Tongue (tissue), 2 donors: ENCODE measurements around the gene TLCD3A. TPM values are rescaled to one million over a fixed set of nuclear protein-coding genes. Genes with fewer than 3 reads are reported as not detected.
"Not testable (repeated sequence)": the region's sequence is repeated elsewhere in the genome, so short reads cannot be mapped to it uniquely, and the experiment has no call there.

Experiments used
- DNase-seq: peaks from one replicate; pipeline ENCODE4 v3.0.0-alpha.2; 2015
- total RNA-seq: library from RNA; depleted of rRNA; stranded (reverse); fragments of >200 nt; gene quantifications from one replicate; pipeline ENCODE4 v1.2.3, GENCODE V29; 2014

TLCD3A gene
- total RNA-seq, 1 donor from 2014 or later = 9.7 TPM

DNA sequence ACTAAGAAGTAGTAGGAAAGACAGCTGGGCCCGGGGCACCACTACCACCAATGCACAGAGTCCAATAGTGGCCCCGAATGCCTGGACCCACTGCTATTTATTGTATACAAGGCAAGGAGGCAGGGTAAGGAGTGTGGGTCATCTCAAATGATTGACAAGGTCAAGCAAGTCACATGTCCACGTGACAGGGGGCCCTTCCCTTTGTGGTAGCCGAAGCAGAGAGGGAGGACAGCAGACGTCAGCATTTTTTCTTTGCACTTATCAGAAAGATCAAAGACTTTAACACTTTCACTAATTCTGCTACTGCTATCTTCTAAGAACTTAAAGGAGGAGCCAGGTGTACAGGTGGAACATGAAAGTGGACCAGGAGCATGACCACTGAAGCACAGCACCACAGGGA is 24.3 kb upstream of the TLCD3A start:
- no peak for DNase-seq

DNA sequence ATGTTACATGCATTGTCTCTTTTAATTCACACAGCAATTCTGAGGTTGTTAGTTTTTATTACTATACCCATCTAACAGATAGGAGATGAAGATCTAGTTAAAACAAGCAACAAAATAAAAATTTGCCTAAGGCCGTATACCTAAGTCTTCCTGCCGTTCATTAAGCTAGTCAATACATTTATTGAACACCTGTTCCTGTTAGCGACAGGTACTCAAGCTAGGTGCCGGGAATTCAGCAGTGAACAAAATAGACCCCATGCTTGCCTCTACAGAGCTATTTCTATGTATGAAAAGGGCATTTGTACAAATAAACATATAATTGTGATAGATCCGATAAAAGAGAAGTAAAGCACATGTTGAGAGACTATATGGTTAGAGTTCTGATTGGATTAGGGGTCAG is 14.3 kb upstream of the TLCD3A start:
- no peak for DNase-seq

DNA sequence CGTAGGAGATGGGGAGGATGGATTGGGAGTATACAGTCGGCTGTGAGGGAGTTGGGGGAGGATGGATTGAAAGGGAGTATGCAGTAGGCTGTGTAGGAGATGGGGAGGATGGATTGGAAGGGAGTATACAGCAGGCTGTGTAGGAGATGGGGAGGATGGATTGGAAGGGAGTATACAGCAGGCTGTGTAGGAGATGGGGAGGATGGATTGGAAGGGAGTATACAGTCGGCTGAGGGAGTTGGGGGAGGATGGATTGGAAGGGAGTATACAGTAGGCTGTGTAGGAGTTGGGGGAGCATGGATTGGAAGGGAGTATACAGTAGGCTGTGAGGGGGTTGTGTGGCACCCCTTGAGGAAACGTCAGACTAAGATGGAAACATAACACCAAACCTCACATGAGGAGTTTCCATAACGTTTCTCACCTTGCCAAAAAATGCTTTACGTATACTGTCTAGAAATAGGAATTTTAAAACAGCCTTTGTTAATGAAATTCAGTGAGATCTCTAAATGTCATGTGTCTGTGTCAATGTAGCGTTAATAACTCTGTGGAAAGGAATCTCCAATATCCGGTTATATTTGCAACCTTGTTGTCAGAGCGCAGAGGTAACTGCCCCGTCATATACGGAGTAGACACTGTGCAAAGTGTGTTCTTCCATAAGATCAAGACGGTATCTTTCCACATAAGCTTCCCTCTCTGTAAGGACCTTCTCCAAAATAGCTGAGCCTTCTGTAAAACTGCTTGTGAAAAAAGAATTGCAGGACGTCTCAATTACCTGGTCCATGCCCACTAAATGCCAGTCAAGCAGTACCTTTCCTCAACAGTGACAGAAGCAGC is 11.5 kb upstream of the TLCD3A start:
- DNase-seq = no peak

DNA sequence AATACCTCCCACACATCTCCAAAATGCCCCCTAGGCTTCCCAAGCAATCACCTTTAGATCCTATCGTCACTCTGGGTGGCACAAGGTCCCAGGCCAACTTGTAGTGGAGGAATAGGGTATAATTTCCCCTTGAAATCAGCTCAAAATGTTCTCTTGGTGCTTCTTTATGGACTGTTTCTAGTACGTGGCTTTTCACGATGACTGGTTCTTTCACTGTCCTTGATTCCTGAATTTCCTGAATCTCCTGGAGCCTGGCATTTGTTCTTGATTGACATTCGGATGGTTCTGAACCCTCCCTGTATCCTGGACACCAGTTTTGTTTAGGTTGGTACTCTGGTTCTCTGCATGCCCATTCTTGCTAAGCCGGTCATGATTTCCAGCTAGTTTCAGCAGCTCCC is 10.9 kb upstream of the TLCD3A start:
- DNase-seq = peak; percentile 28

DNA sequence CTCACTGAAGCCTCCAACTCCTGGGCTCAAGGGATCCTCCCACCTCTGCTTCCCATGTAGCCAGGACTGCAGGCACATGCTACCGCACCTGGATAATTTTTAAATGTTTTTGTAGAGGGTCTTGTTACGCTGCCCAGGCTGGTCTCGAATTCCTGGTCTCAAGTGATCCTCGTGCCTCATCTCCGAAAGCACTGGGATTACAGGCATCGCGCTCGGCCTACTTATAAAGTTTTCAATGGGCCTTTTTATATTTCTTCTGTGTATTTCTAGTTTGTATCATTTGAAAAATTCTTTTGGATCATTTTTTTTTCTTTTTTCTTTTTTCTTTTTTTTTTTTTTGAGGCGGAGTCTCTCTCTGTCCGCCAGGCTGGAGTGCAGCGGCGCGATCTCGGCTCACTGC is 7.3 kb upstream of the TLCD3A start:
- DNase-seq = no peak

DNA sequence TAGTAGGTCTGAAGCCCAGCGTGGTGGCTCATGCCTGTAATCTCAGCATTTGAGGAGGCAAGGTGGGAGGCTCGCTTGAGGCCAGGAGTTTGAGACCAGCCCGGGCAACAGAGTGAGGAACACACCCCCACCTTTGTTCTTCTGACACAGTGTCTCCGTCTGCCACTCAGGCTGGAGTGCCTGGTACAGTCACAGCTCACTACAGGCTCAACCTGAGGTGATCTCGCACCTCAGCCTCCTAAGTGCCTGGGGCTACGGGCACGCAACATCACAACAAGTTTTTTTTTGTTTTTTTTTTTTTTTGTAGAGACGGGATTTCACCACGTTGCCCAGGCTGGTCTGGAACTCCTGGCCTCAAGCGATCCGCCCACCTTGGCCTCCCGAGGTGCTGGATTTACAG is 6.7 kb upstream of the TLCD3A start:
- DNase-seq = no peak

DNA sequence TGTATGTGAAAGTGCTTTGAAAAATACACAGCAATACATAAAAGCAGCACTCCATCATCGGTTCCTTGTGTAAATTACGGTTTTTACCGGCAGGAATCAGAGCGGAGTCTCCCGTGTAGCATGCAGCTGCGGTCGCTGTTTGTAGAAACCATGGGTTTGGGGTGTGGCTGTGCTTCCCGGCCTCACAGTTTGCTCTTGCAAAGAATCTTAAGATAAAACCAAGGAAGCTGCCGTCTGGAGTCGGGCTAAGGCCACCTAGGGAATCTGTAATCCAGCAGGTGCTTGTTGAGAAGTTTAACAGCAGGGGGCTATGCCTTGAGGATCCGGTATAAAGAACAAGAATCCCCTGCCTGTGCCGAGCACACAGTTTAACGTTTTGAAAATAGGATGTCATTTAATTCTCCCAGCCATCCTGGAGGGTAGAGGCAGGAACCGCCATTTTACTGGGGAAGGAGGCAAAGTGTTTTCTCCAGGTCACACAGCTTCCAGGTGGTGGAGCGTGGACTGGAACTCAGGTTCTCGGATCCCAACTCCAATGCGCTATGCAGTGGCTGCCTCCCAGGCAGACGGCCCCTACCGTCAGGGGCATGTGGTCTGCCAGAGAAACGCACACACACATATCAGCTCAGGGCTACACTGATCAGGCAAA is 6.0 kb upstream of the TLCD3A start:
- peak; percentile 35 for DNase-seq

DNA sequence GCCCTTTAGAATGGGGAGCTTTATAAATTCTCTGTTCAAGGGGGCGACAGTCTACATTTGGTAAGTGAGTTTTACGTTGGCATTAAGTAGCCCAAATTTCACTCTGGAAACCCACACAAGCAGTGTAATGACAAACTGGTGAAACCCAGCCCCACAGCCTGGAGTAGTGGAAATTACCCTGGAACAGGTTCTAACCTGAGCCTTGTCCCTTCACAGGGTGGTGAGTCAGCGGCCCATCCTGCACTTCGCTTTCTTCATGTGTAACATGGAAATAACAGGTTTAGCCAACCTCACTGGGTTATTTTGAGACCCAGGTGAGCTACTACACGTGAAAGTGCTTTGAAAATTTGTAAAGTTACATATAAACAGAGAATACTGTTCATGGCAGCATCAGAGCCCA is 3.5 kb upstream of the TLCD3A start:
- DNase-seq = peak; percentile 32

DNA sequence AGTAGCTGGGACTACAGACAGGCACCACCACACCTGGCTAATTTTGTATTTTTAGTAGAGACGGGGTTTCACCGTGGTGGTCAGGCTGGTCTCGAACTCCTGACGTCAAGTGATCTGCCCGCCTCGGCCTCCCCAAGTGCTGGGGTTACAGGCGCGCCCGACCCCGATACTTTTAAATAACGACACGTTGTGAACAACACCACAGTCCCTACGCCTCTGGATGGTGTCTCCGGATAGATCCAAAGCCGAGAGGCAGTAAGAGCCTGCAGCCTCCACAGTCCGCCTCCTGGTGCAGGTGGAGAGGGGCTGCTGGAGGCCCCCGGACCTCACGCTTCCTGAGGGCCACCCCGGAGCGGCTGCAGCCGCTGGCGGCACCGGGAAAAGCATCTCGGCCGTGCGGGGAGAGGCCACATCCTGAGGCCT is 741 bp upstream of the TLCD3A start:
- DNase-seq = no peak

DNA sequence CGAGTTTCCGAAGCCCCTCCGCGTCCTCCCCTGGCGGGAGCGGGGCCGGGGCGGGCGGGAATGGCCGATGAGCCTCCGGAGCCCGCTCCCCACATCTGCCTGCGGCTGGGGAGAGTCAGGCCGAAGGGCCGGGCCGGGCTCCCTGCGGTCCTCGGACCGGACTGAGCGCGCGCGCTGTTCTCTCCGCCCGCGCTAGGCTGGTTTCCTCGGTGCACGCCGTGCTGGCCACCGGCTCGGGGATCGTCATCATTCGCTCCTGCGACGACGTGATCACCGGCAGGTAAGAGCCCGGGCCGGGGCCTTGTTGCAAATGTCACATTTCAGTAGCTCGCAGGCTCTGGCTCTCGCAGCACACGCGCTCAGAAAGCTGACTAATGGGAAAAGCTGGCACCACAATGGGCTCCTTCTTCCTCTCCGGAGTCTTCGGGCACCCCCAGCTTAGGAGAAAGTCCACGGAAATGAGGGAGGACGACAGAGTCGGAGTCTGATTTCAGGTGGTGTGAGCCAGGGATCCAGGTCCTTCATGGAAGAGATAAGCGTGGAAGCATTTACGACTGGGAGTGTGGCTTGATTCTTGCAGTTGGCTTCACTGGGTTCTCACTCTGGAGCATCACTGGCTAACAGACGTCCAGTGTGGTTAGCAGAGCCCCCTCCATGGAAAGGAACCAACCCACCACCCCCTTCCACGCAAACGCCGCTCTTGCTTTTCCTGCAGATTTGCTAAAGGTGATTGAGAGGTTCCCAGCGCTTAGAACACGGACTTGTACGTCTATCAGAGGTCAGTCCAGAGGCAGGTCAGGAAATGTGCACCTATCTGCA is 715 bp downstream of the TLCD3A start:
- peak; percentile 46 for DNase-seq

DNA sequence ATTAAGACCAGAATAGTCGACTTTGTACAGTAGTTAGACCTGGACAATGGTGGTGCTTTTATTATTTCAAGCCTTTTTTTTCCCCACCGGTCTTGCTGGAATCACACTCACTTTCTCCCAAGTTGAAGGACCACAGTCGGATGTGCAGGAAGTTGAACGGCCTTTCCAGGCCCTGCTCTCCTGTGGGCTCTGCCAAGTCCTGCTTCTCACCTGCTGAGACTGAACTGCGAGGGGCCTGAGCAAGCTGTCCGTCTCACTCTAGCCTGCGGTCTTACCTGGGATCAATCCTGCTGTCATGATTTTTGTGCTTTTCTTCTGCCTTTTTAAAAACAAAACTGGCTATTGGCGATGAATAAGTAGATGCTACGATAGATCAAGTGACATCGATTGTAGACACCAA is 1.3 kb downstream of the TLCD3A start:
- no peak for DNase-seq

DNA sequence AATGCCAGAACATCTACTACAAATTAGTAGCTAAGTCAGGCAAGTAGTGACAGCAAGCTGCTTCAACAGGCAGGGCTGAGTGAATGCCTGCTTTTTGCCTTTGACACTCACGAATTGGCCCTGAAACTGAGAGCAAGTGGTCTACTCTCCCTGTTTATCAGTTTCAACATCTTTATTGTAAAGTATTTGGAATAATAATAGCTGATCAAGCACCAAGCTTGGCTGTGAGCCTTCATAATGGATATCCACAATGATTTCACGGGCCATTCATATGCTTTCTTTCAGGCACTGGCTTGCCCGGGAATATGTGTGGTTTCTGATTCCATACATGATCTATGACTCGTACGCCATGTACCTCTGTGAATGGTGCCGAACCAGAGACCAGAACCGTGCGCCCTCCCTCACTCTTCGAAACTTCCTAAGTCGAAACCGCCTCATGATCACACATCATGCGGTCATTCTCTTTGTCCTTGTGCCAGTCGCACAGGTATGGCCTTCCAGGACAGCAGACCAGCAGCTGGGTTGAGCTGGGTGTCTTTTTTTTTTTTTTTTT is 5.2 kb downstream of the TLCD3A start:
- DNase-seq = no peak

DNA sequence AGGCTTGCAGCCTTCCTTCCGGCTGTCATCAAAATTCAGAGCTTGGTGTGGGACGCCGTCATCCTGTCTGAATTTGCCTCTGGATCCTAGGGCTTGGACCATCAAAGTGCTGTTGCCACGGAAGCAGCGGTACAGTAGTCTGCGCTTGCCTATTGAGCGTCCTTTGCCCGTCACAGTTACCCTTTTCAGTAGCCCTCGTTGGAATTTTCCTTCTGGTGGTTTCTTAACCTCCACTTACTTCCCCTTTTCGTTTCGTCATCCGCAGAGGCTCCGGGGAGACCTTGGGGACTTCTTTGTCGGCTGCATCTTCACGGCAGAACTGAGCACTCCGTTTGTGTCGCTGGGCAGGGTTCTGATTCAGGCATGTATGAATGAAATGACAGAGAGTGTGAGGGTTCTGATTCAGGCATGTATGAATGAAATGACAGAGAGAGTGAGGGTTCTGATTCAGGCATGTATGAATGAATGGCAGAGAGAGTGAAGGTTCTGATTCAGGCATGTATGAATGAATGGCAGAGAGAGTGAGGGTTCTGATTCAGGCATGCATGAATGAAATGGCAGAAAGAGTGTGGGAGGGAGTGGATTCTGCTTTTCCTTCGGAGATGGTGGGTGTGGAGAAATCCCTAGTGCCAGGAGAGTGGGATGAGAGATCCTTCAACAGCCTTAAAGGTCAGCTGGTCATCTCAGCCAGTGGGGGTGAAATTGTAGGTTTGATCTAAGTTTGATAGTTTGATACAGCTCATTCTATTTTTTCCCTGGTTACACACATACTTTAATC is 8.0 kb downstream of the TLCD3A start:
- peak; percentile 13 for DNase-seq

DNA sequence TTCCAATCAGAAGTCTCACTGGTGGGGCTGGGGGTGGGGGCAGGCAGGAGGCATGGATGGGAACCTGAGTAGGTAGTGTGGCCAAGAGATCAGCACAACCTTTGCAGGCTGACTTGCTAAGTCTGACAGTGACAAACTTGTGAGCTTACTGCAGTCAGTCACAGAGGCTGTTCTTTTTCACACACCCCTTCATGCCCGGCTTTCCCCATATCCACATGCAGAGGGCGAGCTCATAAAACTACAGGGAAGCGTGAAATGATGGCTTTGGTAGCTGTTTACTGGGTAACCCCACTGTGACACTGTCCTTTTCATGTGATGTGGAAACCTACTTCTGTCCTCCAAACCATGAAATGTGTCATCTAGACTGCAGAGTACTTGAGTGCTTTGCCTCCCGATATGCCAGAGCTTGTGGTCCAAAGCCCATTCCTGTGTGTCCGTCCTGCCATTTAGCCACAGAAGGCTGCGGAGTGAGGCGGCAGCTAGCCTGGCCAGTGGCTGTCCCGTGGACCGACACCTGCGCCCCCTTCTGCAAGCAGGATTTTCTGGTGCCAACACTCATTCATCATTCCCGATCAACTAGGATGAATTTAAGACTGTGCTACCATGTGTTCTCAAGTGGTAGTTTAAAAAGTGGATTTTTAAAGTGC is 9.9 kb downstream of the TLCD3A start:
- no peak for DNase-seq

DNA sequence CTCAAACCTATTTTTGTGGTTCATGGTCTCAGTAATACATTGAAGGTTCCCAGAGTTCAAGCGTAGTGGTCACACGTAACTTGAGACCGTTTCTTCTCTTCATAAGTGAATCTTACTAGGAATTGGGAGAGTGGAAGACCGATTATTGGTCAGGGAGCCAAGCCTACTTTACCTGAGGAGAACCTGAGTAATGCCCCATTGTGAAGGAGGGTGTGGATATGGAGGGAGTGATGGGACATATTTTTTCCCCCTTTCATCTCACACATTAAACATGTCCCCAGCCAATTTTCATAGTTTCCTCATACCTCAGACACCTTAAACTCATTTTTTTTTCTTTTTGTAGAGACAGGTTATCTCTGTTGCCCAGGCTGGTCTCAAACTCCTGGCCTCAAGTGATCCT is 10.7 kb downstream of the TLCD3A start:
- DNase-seq = no peak

DNA sequence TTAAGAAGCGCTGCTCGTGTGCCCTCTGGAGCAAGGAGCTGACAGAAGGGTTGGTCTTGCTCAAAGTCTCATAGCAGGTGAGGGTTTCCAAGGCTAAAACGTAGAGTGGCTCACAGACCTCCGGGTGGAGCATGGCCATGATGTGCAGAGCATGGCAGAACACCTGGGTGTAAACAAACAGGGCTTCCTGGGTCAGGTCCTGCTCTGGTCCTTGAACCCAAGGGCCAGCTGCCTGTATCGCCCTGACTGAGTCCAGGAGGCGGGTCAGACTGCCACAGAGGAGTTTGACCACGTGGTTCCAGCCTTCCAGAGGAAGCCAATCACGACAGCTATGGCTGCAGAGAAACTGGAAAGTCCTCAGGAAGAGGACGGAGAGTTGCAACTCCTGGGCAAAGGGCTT is 12.5 kb downstream of the TLCD3A start:
- DNase-seq = no peak

DNA sequence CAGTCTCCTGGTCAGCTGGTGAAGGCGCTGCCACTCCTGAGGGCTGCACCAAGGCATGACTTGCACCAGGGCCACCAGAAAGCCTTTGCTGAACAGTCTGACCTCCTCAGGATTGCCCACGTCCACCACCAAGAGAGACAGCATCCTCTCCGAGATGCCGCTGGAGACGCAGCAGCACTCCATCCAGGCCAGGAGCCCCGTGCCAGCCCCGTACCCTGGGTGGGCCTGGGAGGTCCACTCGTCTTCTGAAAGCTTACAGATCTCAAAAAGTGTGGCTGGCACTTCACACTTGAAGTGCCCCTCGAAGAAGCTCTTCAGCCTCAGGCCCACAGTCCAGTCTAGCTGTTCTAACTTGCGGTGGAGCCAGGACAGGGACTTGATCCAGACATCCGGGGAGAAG is 13.0 kb downstream of the TLCD3A start:
- DNase-seq = no peak

DNA sequence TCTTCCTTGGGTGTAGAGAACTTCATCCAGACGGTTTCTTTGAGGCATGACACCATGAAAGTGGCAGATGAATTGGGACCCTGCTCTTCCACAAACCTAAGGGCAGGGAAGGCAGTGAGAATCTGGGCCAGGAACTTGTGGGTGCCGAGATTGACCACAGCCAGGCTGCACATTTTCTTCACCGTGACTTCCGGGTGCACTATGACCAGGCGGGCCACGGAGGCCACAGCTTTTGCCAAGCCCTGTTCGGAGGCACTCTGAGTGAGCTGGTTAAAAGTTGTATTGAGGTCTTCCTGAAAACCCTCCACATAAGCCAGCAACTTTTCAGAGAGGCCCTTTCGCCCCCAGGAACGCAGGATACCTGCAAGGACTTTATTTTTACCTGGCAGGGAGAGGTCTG is 13.8 kb downstream of the TLCD3A start:
- DNase-seq = no peak

DNA sequence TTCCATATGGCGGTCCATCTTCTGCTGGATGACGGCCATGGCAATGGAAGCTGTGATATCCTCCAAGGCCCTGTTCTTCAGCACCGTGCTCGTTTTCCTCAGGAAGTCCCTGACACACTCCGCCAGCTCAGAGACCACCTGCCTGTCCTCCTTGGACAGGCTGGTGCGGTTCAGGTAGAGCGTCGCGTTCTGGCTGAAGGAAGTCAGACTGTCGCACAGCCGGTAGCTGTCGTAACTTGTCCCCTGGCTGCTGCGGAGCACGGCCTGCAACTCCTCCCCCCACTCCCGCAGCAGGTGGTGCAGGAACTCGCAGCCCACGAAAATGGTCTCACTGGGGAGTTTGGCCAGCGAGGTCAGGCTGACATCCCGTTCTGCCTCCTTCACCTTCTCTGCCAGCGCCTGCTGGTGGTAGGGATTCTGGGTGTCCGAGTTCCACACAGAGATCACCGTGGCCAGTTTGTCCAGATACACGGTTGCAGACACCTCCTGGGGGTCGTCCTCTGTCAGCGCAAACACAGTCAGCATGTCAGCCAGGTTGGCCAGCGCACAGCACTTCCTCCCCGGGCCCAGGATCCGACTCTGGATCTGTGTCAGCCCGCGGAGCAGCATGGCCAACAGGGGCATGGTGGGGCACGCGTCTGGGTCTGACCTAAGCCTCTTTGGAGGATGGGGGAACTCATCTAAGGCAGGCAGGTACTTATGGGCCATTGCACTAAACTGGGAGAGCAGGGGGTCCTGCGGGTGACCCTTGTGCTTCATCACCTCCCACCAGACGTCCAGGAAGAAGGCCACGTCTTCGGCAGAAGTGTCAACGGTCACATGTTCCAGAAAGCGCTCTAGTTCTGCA is 14.6 kb downstream of the TLCD3A start:
- no peak for DNase-seq

DNA sequence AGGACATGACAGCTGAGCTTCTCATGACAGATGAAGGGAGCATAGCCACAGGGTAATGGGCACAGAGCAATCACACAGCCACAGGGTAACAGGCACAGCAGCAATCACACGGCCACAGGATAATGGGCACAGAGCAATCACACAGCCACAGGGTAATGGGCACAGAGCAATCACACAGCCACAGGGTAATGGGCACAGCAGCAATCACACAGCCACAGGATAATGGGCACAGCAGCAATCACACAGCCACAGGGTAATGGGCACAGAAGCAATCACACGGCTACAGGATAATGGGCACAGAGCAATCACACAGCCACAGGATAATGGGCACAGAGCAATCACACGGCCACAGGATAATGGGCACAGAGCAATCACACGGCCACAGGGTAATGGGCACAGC is 16.2 kb downstream of the TLCD3A start:
- not testable (repeated sequence) for DNase-seq
